Lung (tissue), 12 donors: ENCODE data around the gene MUS81. TPM values are rescaled to one million over a fixed set of nuclear protein-coding genes. Genes with fewer than 3 reads are reported as not detected.
"Not testable (repeated sequence)": the region's sequence is repeated elsewhere in the genome, so short reads cannot be mapped to it uniquely, and the experiment has no call there.

Experiments
- ATAC-seq: fragments of 200-7000 bp; cut with Tn5 transposase; one replicate; pipeline ENCODE4 v1.9.1; 2020; ENCODE audit warnings: moderate number of reproducible peaks; ENCODE audit not compliant: insufficient read depth, low FRiP score
- DNase-seq, 3 donors: peaks; one replicate each; pipeline ENCODE4 v3.0.0-alpha.2; 2013 to 2017
- H3K27ac ChIP-seq, 2 donors: one replicate each; pipeline ENCODE4 v1.5.1; 2013; ENCODE audit warnings: mild to moderate bottlenecking in 2 of 2, moderate library complexity in 2 of 2, control low read depth in 1 of 2, inconsistent platforms in 1 of 2, low read depth in 1 of 2, low read length in 1 of 2
- H3K27me3 ChIP-seq, 3 donors: one replicate each; pipeline ENCODE4 v1.5.1; 2013; ENCODE audit warnings: low read length in 2 of 3; ENCODE audit not compliant: control insufficient read depth in 3 of 3, insufficient read depth in 3 of 3
- H3K36me3 ChIP-seq, 4 donors: one replicate each; pipeline ENCODE4 v1.5.1; 2013; ENCODE audit warnings: low read length in 4 of 4, mild to moderate bottlenecking in 1 of 4, moderate library complexity in 1 of 4; ENCODE audit not compliant: control insufficient read depth in 4 of 4, insufficient read depth in 4 of 4
- H3K4me1 ChIP-seq, 5 donors: one replicate each; pipeline ENCODE4 v1.5.1; 2013; ENCODE audit warnings: low read length in 5 of 5, mild to moderate bottlenecking in 2 of 5, moderate library complexity in 1 of 5; ENCODE audit not compliant: control insufficient read depth in 5 of 5, insufficient read depth in 5 of 5
- H3K4me3 ChIP-seq: one replicate; pipeline ENCODE4 v1.5.1; 2013; ENCODE audit warnings: mild to moderate bottlenecking, control low read depth, moderate library complexity
- H3K9ac ChIP-seq, 2 donors: one replicate each; pipeline ENCODE4 v1.5.1; 2013; ENCODE audit warnings: low read length in 2 of 2, control low read depth in 1 of 2; ENCODE audit not compliant: insufficient read depth in 1 of 2
- H3K9me3 ChIP-seq, 4 donors: one replicate each; pipeline ENCODE4 v1.5.1; 2013; ENCODE audit warnings: low read length in 3 of 4, mild to moderate bottlenecking in 1 of 4, moderate library complexity in 1 of 4; ENCODE audit not compliant: control insufficient read depth in 4 of 4, insufficient read depth in 3 of 4
- WGBS, 2 donors: extraction: QIAGEN DNeasy Blood & Tissue Kit; methylation state at CpG; one replicate each; pipeline ENCODE4 v1.1.7; 2013; 5-methylcytosine and 5-hydroxymethylcytosine counted together
- polyA plus RNA-seq, 2 donors: library from polyadenylated mRNA; stranded (reverse); fragments of 200-250 nt; gene quantifications; one replicate each; pipeline ENCODE4 v1.2.1, GENCODE V29; 2013
- total RNA-seq, 2 donors: library from RNA; depleted of rRNA in 1 of 2; stranded (reverse); fragments of >200 nt in 1 of 2; gene quantifications; one replicate each; pipeline ENCODE4 v1.2.1, GENCODE V29; 2014 to 2021
- TF ChIP-seq, protein P1 (sequence below): IDR thresholded peaks from 2 replicates; pipeline ENCODE4 v1.5.1; 2012; ENCODE audit warnings: mild to moderate bottlenecking; ENCODE audit errors: control extremely low read depth, extremely low read depth
- donor health status: control.
- donor health status: control.
- donor health status: Bipolar disorder and iron deficiency.
- donor health status: healthy.
- donor health status: DM: yes; HTN: yes; CAD: no.

MUS81 gene
- total and polyA plus RNA-seq, 4 donors: 35.0 to 62.2 (median 53.8) TPM

DNA sequence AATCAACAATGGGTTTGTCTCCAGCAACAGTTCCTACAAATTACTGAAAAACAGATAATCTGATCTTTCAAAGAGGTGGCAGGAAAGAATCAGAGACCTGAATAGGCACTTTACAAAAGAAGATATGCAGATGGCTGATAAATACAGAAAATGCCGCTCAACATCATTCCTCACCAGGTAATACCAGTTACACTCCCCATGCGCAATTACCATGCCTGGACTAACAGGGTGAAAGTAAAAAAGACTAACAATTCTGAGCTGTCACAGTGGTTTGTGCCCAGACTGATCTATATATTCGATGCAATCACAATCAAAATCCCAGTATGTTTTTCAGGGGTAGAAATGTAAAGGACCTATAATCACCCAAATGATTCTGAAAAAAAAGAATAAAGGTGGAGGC, 16.4 kb upstream of the MUS81 start:
- no peak overlapping the region for H3K9ac ChIP-seq
- TF ChIP-seq, protein P1, sequence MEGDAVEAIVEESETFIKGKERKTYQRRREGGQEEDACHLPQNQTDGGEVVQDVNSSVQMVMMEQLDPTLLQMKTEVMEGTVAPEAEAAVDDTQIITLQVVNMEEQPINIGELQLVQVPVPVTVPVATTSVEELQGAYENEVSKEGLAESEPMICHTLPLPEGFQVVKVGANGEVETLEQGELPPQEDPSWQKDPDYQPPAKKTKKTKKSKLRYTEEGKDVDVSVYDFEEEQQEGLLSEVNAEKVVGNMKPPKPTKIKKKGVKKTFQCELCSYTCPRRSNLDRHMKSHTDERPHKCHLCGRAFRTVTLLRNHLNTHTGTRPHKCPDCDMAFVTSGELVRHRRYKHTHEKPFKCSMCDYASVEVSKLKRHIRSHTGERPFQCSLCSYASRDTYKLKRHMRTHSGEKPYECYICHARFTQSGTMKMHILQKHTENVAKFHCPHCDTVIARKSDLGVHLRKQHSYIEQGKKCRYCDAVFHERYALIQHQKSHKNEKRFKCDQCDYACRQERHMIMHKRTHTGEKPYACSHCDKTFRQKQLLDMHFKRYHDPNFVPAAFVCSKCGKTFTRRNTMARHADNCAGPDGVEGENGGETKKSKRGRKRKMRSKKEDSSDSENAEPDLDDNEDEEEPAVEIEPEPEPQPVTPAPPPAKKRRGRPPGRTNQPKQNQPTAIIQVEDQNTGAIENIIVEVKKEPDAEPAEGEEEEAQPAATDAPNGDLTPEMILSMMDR: no peak
- H3K9me3 ChIP-seq: no peaks in the 10 kb centered on the region
- 95 to 96% methylated on average over 3 of the region's 3 CpGs for WGBS, 2 donors
- DNase-seq (no peak), ATAC-seq (no peak)
- no peaks in the 10 kb centered on the region for H3K4me1 ChIP-seq
- H3K27ac ChIP-seq: no peak overlapping the region
- no peaks in the 10 kb centered on the region for H3K27me3 ChIP-seq
- no peak overlapping the region for H3K4me3 ChIP-seq
- H3K36me3 ChIP-seq: no peaks in the 10 kb centered on the region

DNA sequence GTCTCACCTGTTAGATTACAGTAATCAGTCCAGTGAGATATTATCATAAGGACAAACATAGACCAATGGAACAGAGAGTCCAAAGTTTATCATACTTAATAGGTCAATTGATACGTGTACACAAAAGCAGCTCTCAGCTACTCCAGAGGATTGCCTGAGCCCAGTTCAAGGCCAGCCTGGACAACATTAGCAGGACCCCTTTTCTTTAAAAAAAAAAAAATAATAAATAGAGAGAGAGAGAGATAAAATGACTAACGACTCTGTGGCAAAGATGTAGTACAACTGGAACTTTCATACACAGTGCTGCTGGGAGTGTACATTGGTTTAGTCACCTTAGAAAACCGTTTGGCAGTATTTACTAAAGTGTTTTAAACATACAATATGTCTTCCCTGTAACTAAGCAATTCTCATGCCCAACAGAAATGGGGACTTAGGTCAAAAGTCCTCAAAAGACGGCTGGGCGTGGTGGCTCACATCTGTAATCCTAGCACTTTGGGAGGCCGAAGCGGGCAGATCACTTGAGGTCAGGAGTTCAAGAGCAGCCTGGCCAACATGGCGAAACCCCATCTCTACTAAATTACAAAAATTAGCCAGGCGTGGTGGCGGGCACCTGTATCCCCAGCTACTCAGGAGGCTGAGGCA, 15.9 kb upstream of the MUS81 start:
- H3K27me3 ChIP-seq: no peaks in the 10 kb centered on the region
- TF ChIP-seq, protein P1: no peak
- no peak overlapping the region for H3K4me3 ChIP-seq
- H3K4me1 ChIP-seq: no peaks in the 10 kb centered on the region
- 86 to 90% methylated on average over 10 of the region's 10 CpGs for WGBS, 2 donors
- no peak overlapping the region for H3K27ac ChIP-seq
- no peak overlapping the region for H3K9ac ChIP-seq
- H3K36me3 ChIP-seq: no peaks in the 10 kb centered on the region
- no peak for DNase-seq
- ATAC-seq: no peak
- no peaks in the 10 kb centered on the region for H3K9me3 ChIP-seq

DNA sequence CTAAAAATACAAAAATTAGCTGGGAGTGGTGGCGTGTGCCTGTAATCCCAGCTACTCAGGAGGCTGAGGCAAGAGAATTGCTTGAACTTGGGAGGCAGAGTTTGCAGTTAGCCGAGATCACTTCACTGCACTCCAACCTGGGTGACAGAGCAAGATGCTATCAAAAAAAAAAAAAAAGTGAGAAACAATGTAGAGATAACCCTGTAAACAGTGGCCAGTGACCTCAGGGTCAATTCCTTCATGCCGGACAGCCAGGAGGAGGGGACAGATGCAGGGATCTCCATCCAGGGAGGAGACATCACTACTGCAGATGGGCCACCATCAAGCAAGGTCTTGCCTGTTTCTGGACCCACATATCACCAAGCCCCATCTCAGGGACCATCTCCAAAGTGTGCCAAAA, 12.5 kb upstream of the MUS81 start:
- TF ChIP-seq, protein P1: no peak
- H3K36me3 ChIP-seq: peaks cover 0 to 18% (median 2%) of the 10 kb centered on the region in 4 donors
- no peaks in the 10 kb centered on the region for H3K27me3 ChIP-seq
- H3K4me1 ChIP-seq: no peaks in the 10 kb centered on the region
- no peak for DNase-seq
- H3K27ac ChIP-seq: no peak overlapping the region
- H3K4me3 ChIP-seq: no peak overlapping the region
- no peak for ATAC-seq
- peaks cover 0 to 6% (median 2%) of the 10 kb centered on the region in 4 donors for H3K9me3 ChIP-seq
- 74 to 77% methylated on average over 3 of the region's 3 CpGs for WGBS, 2 donors
- H3K9ac ChIP-seq: no peak overlapping the region

DNA sequence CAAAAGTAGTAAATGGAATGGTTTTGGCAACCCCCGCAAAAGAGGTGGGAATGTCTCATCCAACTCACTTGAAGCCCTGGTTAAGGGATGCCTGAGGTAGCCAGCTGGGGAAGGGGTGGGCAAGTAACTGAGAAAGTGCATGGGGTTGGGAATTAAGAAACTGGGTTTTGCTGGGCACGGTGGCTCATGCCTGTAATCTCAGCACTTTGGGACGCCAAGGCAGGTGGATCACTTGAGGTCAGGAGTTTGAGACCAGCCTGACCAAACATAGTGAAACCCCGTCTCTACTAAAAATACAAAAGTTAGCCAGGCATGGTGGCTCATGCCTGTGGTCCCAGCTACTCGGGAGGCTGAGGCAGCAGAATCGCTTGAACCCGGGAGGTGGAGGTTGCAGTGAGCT, 11.5 kb upstream of the MUS81 start:
- 63 to 66% methylated on average over 7 of the region's 7 CpGs for WGBS, 2 donors
- not testable (repeated sequence) for ATAC-seq, H3K27ac ChIP-seq, H3K9me3 ChIP-seq, H3K9ac ChIP-seq, H3K4me1 ChIP-seq, H3K27me3 ChIP-seq, H3K4me3 ChIP-seq
- peak in 1 of 3 donors; percentile 10 for DNase-seq
- peaks cover 4 to 28% (median 6%) of the 10 kb centered on the region in 4 donors for H3K36me3 ChIP-seq
